AG04450 (cell line): ENCODE measurements around the gene SNRPB2. TPM values are rescaled to one million over a fixed set of nuclear protein-coding genes. Genes with fewer than 3 reads are reported as not detected.

Experiments used
- CTCF ChIA-PET: fragments of 300-600, 350-600 bp; formaldehyde crosslinking; extraction: SDS; loops from one replicate; lab custom pipeline; 2022; ENCODE audit warnings: antibody characterized with exemption, inconsistent platforms; lab: Charles Lee
- POLR2A ChIA-PET: fragments of 350-600 bp; formaldehyde crosslinking; extraction: SDS; loops from one replicate; lab custom pipeline; 2021; ENCODE audit warnings: antibody characterized with exemption, inconsistent platforms; lab: Yijun Ruan, JAX
- DNase-seq: peaks from one replicate; pipeline ENCODE4 v3.0.0-alpha.2; 2011; ENCODE audit warnings: low read depth, low spot score
- H3K27ac ChIP-seq: one replicate; pipeline ENCODE4 v1.5.1; 2012; ENCODE audit warnings: low read depth, low read length, control low read depth
- H3K27me3 ChIP-seq: one replicate; pipeline ENCODE4 v1.6.0; 2012; ENCODE audit warnings: low read length; ENCODE audit not compliant: control insufficient read depth, insufficient read depth
- H3K4me3 ChIP-seq: 2 replicates; pipeline ENCODE4 v1.5.1; 2011; ENCODE audit warnings: mild to moderate bottlenecking, low read depth, low read length, control low read depth
- H3K9me3 ChIP-seq: 2 replicates; pipeline ENCODE4 v1.5.1; 2012; ENCODE audit warnings: low read length; ENCODE audit not compliant: control insufficient read depth, insufficient read depth
- CTCF ChIP-seq: IDR thresholded peaks from 2 replicates; pipeline ENCODE4 v1.5.1; 2011; ENCODE audit warnings: low read depth, low read length, control low read depth, inconsistent platforms
- polyA plus RNA-seq: library from polyadenylated mRNA; depleted of rRNA; stranded (reverse); fragments of >200 nt; gene quantifications from 2 replicates; pipeline ENCODE4 v1.2.3, GENCODE V29; 2011

Gene SNRPB2
- polyA plus RNA-seq, 1 experiment, result 123 TPM

- H3K27ac ChIP-seq, result no peak overlapping the region
- H3K9me3 ChIP-seq, result no peaks in the 10 kb centered on the region
- ChIA-PET CTCF (no interaction called here), POLR2A (no interaction called here)
- H3K27me3 ChIP-seq, result peaks cover 10% of the 10 kb centered on the region
- TF ChIP-seq CTCF, result no peak
- no peak overlapping the region for H3K4me3 ChIP-seq
- DNase-seq, result no peak
Observed at GRCh38 chr20:16710781-16711180, 19.0 kb upstream of the SNRPB2 start.

- TF ChIP-seq CTCF, result no peak
- peaks cover 10% of the 10 kb centered on the region for H3K27me3 ChIP-seq
- H3K4me3 ChIP-seq, result no peak overlapping the region
- no peaks in the 10 kb centered on the region for H3K9me3 ChIP-seq
- CTCF ChIA-PET, result no interaction called here
- DNase-seq, result no peak
- POLR2A ChIA-PET, result no interaction called here
- no peak overlapping the region for H3K27ac ChIP-seq
Observed at GRCh38 chr20:16711661-16712258, 18.1 kb upstream of the SNRPB2 start.

- Histone ChIP-seq H3K27me3 (peaks cover 10% of the 10 kb centered on the region), H3K27ac (no peak overlapping the region), H3K9me3 (no peaks in the 10 kb centered on the region), H3K4me3 (no peak overlapping the region)
- ChIA-PET CTCF (no interaction called here), POLR2A (no interaction called here)
- no peak for DNase-seq
- TF ChIP-seq CTCF, result no peak
Observed at GRCh38 chr20:16712511-16712947, 17.3 kb upstream of the SNRPB2 start.

GRCh38 chr20:16713066-16713465, 16.8 kb upstream of the SNRPB2 start:
- DNase-seq, result no peak
- Histone ChIP-seq H3K9me3 (no peaks in the 10 kb centered on the region), H3K27ac (no peak overlapping the region), H3K4me3 (no peak overlapping the region), H3K27me3 (peaks cover 10% of the 10 kb centered on the region)
- TF ChIP-seq CTCF, result no peak
- ChIA-PET POLR2A (no interaction called here), CTCF (no interaction called here)

- ChIA-PET CTCF (no interaction called here), POLR2A (no interaction called here)
- TF ChIP-seq CTCF, result no peak
- H3K27ac ChIP-seq, result no peak overlapping the region
- H3K4me3 ChIP-seq, result no peak overlapping the region
- no peak for DNase-seq
- no peaks in the 10 kb centered on the region for H3K9me3 ChIP-seq
- peaks cover 10% of the 10 kb centered on the region for H3K27me3 ChIP-seq
Observed at GRCh38 chr20:16714242-16714641, 15.6 kb upstream of the SNRPB2 start.
